ENCODE measurements around the gene TIMM29. TPM values are rescaled to one million over a fixed set of nuclear protein-coding genes. Genes with fewer than 3 reads are reported as not detected.
A peak's percentile ranks its signal among the peaks of the same experiment; 100 is the strongest.

TIMM29 gene
- total and polyA plus RNA-seq, 9 of the 15 experiments (the other 6 are each of a cell fraction or from before 2014, with no cell fraction given), result 2.4 to 29.4 (median 16.3) TPM

DNA sequence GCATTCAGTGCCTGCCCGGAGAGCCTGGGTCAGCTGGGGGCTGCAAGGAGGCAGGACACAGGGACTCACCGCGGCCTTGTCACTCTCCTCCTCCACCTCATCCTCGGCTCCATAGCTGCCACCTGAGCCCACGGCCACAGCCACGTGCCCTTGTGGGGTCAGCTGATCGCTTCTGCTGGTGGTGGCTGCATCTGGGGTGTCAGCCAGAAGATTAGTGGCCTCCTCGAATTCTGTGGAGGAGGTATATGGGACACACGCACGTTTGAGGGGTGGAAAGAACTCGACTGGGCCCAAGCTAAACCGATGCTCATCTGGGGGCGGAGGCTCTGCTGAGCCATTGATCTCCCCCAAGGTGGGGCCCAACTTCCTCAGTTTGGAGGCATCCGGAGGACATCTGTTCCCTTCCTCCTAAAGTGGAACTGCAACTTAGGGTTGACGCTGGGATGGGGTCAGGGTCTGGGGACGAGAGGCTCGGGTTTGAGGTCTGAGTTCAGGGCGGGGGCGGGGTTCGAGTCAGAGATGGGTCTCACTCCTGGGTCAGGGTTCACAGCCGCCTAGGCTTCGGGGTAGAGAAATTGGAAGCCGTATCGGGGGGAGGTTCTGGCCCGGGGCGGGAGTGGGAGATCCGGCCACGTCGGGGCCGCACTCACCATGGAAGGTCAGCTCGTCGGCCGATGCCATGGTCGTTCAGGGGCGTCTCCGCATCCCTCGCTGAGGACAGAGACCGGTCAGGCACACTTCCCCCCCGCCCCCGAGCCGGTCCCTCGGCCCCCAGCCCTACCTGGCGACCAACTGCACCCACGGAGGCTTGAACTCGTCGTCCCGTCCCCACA, 665 bp upstream of the TIMM29 start (continued):
- TF ChIP-seq E2F5 (CRISPR knock-in tag; IDR thresholded peaks at IDR 0.05) (no peak), PHF8 (IDR thresholded peaks at IDR 0.05; ENCODE audit: borderline replicate concordance, low read length) (0 out of 2 replicates have a peak, but pooled peaks have one; percentile 46), ZNF57 (CRISPR knock-in tag; IDR thresholded peaks at IDR 0.05) (no peak), ELF4 (CRISPR knock-in tag; IDR thresholded peaks at IDR 0.05) (no peak), DPF2 (IDR thresholded peaks at IDR 0.05) (no peak), RCOR1 (IDR thresholded peaks at IDR 0.05; ENCODE audit: borderline replicate concordance in 1 of 2, low read depth in 2 of 2, low read length in 2 of 2) (no peak), SAP30 (IDR thresholded peaks at IDR 0.05; ENCODE audit: borderline replicate concordance, insufficient read depth, low read depth, low read length, poor library complexity, severe bottlenecking) (peak; percentile 41), ZNF253 (CRISPR knock-in tag; conservative IDR thresholded peaks at IDR 0.05) (no peak), RAD51 (IDR thresholded peaks at IDR 0.05; ENCODE audit: borderline replicate concordance, low read depth) (peak; percentile 66), HEY1 (CRISPR knock-in tag; IDR thresholded peaks at IDR 0.05; ENCODE audit: borderline replicate concordance) (no peak), CLOCK (CRISPR knock-in tag; IDR thresholded peaks at IDR 0.05; ENCODE audit: borderline replicate concordance) (no peak), SREBF1 (IDR thresholded peaks at IDR 0.05; ENCODE audit: borderline replicate concordance, low read depth, low read length) (no peak), HMBOX1 (IDR thresholded peaks at IDR 0.05) (no peak), ZC3H11A (IDR thresholded peaks at IDR 0.05; ENCODE audit: low read depth, low read length) (no peak), BCL6 (CRISPR knock-in tag; IDR thresholded peaks at IDR 0.05) (no peak), ZBTB9 (CRISPR knock-in tag; IDR thresholded peaks at IDR 0.05) (peak; percentile 87), IRF2 (CRISPR knock-in tag; IDR thresholded peaks at IDR 0.05) (no peak)

Data from K562 (cell line).